RKO (cell line): ENCODE results near the gene TULP1.
"Not testable (repeated sequence)": the region's sequence is repeated elsewhere in the genome, so short reads cannot be mapped to it uniquely, and the experiment has no call there.

ENCODE experiments used
- DNase-seq: peaks from one replicate; pipeline ENCODE4 v3.0.0-alpha.2; 2016; ENCODE audit warnings: low spot score

TULP1 gene

GRCh38 chr6:35521235-35521634 is 8.5 kb upstream of the TULP1 start:
- DNase-seq = no peak

- no peak for DNase-seq
These were observed 6.8 kb upstream of the TULP1 start for GRCh38 chr6:35519313-35520015.

DNA sequence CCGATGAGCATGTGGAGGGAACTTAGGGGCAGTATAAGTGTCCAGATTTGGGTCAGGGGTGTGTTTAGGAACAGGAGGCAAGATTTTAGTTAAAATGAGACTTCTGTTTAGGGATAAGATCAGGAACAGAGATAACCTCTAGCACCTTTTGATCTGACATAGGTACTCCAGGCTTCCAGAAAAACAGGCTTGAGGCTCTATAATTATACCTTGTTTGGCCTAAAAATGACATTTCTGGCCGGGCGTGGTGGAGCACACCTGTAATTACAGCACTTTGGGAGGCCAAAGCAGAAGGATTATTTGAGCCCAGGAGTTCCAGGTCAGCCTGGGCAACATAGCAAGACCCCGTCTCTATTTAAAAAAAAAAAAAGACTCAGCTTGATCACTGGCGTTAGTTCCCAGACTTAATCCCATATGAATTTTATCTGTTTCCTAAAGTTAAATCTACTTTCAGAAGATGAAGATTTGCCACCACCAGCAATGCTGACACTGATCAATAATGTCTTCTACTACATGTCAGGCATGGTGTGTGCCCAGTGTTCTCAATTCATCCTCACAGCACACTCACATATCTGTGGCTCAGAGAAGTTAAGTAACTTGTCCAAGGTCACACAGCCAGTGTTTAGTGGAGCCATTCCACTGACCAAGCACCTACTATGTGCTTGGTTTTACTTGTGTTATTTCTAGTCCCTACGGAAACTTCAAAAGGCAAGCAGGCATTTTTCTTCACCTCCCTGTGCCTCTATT is 6.0 kb upstream of the TULP1 start:
- no peak for DNase-seq

- not testable (repeated sequence) for DNase-seq
These were observed 5.3 kb upstream of the TULP1 start for GRCh38 chr6:35517978-35518377.

- DNase-seq = no peak
These were observed 4.0 kb upstream of the TULP1 start for GRCh38 chr6:35516712-35517111.

GRCh38 chr6:35515939-35516338 is 3.2 kb upstream of the TULP1 start:
- not testable (repeated sequence) for DNase-seq

- DNase-seq = no peak
These were observed 1.9 kb upstream of the TULP1 start for GRCh38 chr6:35514587-35514986.

DNA sequence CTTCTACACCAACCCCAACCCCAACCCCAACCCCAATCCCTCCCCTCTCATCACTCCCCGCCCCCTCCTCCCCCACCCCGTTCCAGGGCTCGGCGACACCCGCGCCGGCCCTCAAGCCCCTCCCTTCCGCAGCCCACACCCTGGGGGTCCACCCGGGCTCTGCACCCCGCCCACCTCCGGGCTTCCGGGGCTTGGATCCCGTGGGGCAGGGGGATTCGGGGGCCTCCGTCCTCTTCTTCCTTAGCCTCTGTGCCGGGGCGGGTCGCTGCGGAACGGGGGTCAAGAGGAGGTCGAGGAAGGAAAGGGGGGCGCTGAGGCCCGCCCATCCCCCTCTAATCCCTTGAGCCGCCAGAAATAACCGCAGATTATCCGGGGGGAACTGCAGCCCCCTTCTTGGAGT is 690 bp downstream of the TULP1 start:
- DNase-seq = no peak

DNA sequence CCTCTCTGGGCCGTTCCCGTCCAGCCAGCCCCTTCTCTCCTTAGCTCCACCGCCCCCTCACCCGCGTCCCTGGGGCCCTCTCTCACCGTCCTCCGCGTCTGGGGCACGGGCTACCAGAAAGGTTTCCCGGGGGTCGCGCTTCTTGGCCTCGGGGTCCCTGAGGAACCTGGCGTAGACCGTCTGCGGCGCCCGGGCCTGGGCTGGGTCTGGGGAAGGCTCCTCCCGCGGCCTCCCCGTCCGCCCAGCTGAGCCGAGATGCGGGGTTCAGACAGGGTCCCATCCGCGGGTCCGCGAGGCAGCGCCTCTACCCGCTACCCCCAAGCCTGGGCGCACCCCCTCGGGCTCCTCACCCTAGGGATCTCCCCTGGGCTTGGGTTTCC is 1.1 kb downstream of the TULP1 start:
- no peak for DNase-seq

DNA sequence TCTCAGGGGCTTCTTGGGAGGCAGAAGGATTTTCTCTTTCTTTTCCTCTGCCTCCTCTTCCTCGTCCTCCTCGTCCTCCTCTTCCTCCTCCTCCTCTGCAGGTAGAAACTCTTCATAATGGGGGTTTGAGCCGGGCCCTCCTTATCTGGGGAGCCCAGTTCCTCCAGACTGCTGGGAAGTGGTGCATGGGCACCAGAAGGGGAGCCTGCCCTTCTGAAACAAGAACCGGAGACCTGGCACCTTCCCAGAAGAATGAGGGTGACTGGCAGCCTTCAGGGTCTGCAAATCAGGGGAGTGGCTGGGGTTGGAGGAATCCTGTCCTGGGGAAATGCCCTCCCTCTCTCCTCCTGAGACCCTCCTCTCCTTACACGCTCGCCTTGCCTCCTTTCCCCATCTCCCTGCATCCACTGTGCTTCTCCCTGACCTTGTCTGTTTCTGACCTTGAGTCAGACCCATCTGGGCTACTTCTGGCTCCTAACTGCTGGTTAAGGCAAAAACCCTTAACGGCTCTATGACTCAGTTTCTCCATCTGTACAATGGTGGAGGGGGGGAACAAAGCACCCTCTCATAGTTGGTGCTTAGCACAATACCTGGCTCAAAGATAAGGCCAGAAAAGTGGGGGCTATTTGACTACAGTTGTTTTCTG is 1.7 kb downstream of the TULP1 start:
- no peak for DNase-seq

- no peak for DNase-seq
These were observed 4.2 kb downstream of the TULP1 start for GRCh38 chr6:35508542-35508941.

DNA sequence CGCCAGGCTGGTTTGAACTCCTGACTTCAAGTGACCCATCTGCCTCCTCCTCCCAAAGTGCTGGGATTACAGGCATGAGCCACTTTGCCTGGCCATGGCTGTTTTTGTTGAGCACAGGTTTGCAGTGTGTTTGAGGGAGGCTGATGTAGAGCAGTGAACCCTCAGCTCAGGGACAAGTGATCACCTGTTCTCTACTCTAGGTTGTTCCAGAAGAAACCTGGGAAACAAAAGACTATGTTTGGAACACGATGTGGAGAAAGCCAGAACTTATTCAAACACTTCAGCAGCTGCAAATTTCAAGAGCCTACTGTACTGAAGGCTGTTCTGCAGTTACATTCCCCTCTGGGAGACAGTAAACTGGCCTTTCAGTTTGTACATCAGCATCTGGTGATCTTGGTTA is 4.7 kb downstream of the TULP1 start:
- no peak for DNase-seq

GRCh38 chr6:35507221-35507620 is 5.5 kb downstream of the TULP1 start:
- no peak for DNase-seq

- DNase-seq = no peak
These were observed 6.2 kb downstream of the TULP1 start for GRCh38 chr6:35506536-35506935.

- no peak for DNase-seq
These were observed 6.7 kb downstream of the TULP1 start for GRCh38 chr6:35505999-35506412.

DNA sequence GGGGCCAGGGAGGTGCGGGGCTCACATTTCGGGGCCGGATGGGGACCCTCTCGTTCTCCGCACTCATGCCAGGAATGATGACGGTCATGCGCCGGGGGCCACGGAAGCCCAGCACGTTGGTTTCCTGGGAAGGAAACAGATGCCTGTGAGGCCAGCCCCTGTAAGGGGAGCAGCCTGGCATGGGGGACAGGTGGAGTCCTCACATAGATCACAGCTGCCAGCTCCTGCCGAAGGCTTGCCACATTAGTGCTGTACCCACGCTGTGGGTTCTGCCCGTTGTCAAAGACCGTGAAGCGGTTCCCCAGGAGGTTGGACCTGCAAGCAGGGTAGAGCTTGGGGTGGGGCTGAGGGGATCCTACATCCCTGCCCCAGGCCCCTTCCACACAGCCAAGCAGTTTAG is 9.2 kb downstream of the TULP1 start:
- DNase-seq = no peak

DNA sequence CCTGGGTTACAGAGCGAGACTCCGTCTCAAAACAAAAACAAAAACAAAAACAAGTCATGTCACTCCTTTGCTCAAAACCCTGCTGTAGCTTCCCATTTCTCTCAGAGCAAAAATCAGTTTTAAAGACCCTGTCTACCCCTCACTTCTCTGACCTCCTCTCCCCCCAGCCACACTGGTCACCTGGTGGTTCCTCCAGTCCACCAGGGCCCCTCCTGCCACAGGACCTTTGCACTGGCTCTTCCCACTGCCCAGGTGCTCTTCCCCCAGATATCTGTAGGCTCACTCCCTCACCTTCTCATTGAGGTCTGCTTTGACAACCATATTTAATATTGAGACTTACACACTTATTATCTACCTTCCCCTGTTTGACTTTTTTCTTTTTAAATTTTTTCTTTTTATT is 10.9 kb downstream of the TULP1 start:
- DNase-seq = no peak

GRCh38 chr6:35500782-35501181 is 11.9 kb downstream of the TULP1 start:
- peak; percentile 82 for DNase-seq

DNA sequence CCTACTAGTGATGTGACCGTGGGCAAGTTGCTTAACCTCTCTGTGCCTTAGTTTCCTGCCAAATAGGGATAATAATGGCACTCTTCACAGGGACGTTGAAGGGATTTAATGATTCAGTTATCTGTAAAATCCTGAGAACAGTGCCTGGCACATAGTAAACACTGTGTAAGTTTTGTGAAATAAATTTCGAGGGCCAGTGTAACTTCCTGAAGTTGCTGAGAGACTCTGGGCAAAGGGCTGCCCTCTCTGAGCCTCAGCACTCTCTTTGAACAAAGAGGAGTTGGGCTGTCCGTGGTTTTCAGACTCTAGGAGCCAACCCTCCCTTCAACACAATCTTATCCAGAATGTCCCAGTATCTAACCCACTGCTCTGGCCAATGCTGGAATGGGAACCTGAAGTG is 13.3 kb downstream of the TULP1 start:
- no peak for DNase-seq

- no peak for DNase-seq
These were observed 14.2 kb downstream of the TULP1 start for GRCh38 chr6:35498422-35499067.

DNA sequence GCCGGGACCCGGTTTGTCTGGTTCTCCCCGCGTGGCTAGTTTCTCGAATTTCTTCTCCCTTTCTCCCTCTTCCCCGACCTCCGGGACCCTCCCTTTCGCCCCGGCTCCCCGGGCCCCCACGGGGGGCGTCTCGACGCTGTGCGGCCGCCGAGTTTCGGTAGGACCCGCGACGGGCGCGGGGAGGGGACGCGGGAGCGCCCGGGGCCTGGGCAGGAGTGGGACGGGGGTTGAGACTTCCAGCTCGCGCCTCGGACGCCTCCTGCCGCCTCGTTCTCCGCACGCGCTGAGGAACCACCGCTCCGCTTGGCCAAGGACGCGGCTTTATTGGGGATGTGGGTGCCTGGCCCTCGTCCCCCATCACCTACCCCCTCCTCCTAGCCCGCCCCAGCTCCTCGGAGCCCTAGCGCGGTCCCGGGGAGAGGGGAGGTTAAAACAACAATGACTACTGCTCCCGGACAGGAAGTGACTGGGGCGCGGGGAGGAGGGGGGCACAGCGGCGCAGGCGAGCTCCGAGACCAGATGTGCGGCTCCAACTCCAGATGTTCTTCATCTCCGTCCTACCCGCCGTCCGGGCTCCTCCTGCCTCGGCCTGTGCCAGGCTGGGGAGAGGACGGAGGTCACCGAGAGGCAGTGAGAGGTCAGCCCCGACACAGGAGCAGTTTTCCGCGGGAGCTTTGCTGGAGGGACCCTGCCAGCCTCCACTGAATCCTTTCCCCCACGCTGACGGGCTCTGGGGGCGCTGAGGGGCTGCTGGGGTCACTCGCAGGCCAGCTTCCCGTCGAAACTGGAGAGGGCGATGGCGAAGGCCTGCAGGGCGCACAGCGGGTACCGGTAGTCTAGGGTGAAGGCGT is 14.9 kb downstream of the TULP1 start:
- DNase-seq = peak; percentile 89
